IPS DF 4.7 (cell line): Measurements from ENCODE around the gene ZNF768.
"Not testable (repeated sequence)": the region's sequence is repeated elsewhere in the genome, so short reads cannot be mapped to it uniquely, and the experiment has no call there.

Experiments
- DNase-seq: peaks from one replicate; pipeline ENCODE4 v3.0.0-alpha.2; 2013; ENCODE audit warnings: low spot score; ENCODE audit errors: extremely low read depth

Gene ZNF768

GRCh38 chr16:30533146-30533522, 6.8 kb upstream of the ZNF768 start:
- no peak for DNase-seq

- no peak for DNase-seq
Measured at GRCh38 chr16:30532285-30533145, 6.1 kb upstream of the ZNF768 start.

GRCh38 chr16:30530163-30531037, 4.0 kb upstream of the ZNF768 start:
- no peak for DNase-seq

- no peak for DNase-seq
Measured at GRCh38 chr16:30528799-30529457, 2.6 kb upstream of the ZNF768 start.

GRCh38 chr16:30527635-30528178, 1.3 kb upstream of the ZNF768 start:
- no peak for DNase-seq

GRCh38 chr16:30526823-30527634, 663 bp upstream of the ZNF768 start:
- DNase-seq, result no peak

- DNase-seq, result no peak
Measured at GRCh38 chr16:30525844-30526136, 576 bp downstream of the ZNF768 start.

- no peak for DNase-seq
Measured at GRCh38 chr16:30524575-30525568, 1.5 kb downstream of the ZNF768 start.

GRCh38 chr16:30523768-30524574, 2.4 kb downstream of the ZNF768 start:
- DNase-seq, result no peak

- not testable (repeated sequence) for DNase-seq
Measured at GRCh38 chr16:30522702-30523463, 3.5 kb downstream of the ZNF768 start.

GRCh38 chr16:30521873-30522641, 4.3 kb downstream of the ZNF768 start:
- no peak for DNase-seq

- DNase-seq, result no peak
Measured at GRCh38 chr16:30521476-30521872, 4.9 kb downstream of the ZNF768 start.

GRCh38 chr16:30519120-30520049, 7.0 kb downstream of the ZNF768 start:
- no peak for DNase-seq

GRCh38 chr16:30518552-30518951, 7.8 kb downstream of the ZNF768 start:
- no peak for DNase-seq

GRCh38 chr16:30515275-30515674, 11.1 kb downstream of the ZNF768 start:
- DNase-seq, result no peak

- no peak for DNase-seq
Measured at GRCh38 chr16:30511509-30511908, 14.9 kb downstream of the ZNF768 start.
